SW 1271 (cell line): ENCODE measurements around the gene ZBTB20.

Source experiments
- DNase-seq, 2 experiments: peaks; one replicate each; lab custom pipeline; 2025; lab: John Stamatoyannopoulos, UW

ZBTB20 gene

GRCh38 chr3:114290911-114291901 lies 855.9 kb downstream of the ZBTB20 start:
- peak in 1 of 2 experiments; percentile 40 for DNase-seq

- no peak for DNase-seq
Observed at GRCh38 chr3:114286266-114286665, 860.8 kb downstream of the ZBTB20 start.

- no peak for DNase-seq
Observed at GRCh38 chr3:114285648-114286230, 861.3 kb downstream of the ZBTB20 start.

GRCh38 chr3:114284644-114285043 lies 862.4 kb downstream of the ZBTB20 start:
- no peak for DNase-seq
